Muscle layer of duodenum (tissue), 2 donors: Measurements from ENCODE around the gene CHCHD3.

Experiments used
- H3K27ac ChIP-seq: one replicate; pipeline ENCODE4 v1.7.0; 2013; ENCODE audit warnings: mild to moderate bottlenecking, low read length
- H3K27me3 ChIP-seq: one replicate; pipeline ENCODE4 v1.7.0; 2013; ENCODE audit warnings: low read depth, mild to moderate bottlenecking, control low read depth, low read length
- H3K36me3 ChIP-seq, 2 donors: one replicate each; pipeline ENCODE4 v1.7.0; 2013; ENCODE audit warnings: low read length in 2 of 2, control low read depth in 1 of 2, mild to moderate bottlenecking in 1 of 2; ENCODE audit not compliant: insufficient read depth in 2 of 2, control insufficient read depth in 1 of 2
- H3K4me1 ChIP-seq, 2 donors: one replicate each; pipeline ENCODE4 v1.7.0; 2013; ENCODE audit warnings: low read length in 2 of 2, mild to moderate bottlenecking in 2 of 2, control low read depth in 1 of 2, moderate library complexity in 1 of 2; ENCODE audit not compliant: insufficient read depth in 2 of 2, control insufficient read depth in 1 of 2
- H3K4me3 ChIP-seq, 2 donors: one replicate each; pipeline ENCODE4 v1.7.0; 2013; ENCODE audit warnings: low read length in 2 of 2, low read depth in 1 of 2, mild to moderate bottlenecking in 1 of 2
- H3K9me3 ChIP-seq, 2 donors: one replicate each; pipeline ENCODE4 v1.7.0; 2013; ENCODE audit warnings: low read length in 2 of 2, control low read depth in 1 of 2, mild to moderate bottlenecking in 1 of 2; ENCODE audit not compliant: control insufficient read depth in 1 of 2
- donor health status: healthy.

The CHCHD3 gene

GRCh38 chr7:133081599-133082389, at the start of gene CHCHD3:
CHCHD3 (minus strand) TSS chr7:133082090; CDS start chr7:133081937, 153 bp downstream.
- peaks cover 14 to 18% of the 10 kb centered on the region in 2 donors for H3K4me1 ChIP-seq
- peak within 1 kb of the TSS; percentile 90 to 99 for H3K4me3 ChIP-seq
- H3K9me3 ChIP-seq, result no peaks in the 10 kb centered on the region
- no peaks in the 10 kb centered on the region for H3K36me3 ChIP-seq
- no peaks in the 10 kb centered on the region for H3K27me3 ChIP-seq
- H3K27ac ChIP-seq, result peak within 1 kb of the TSS; percentile 85

- Histone ChIP-seq H3K9me3 (no peaks in the 10 kb centered on the region), H3K4me1 (no peaks in the 10 kb centered on the region), H3K27me3 (no peaks in the 10 kb centered on the region), H3K36me3 (no peaks in the 10 kb centered on the region), H3K4me3 (no peak overlapping the region), H3K27ac (no peak overlapping the region)
Measured at GRCh38 chr7:133130166-133130565, 48.3 kb upstream of the CHCHD3 start.

DNA sequence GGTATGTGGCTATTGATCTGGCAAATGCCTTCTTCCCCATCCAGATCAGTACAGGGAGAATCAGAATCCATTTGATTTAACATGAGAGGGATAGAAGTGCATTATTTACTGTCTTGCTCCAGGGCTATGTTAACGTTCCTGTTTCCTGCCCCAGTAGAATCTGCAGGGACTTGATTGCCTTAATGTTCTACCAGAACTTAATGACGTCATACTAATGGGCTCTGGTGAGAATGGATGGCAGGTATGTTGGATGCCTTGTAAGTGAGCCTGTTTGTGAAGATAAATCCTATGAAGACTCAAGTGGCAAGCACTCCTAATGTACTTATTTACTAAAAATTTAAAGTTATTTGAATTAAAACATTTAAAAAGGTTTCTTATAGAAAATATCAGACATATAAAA, 44.5 kb upstream of the CHCHD3 start:
- Histone ChIP-seq H3K4me1 (no peaks in the 10 kb centered on the region), H3K4me3 (no peak overlapping the region), H3K9me3 (no peaks in the 10 kb centered on the region), H3K27ac (no peak overlapping the region), H3K36me3 (no peaks in the 10 kb centered on the region), H3K27me3 (no peaks in the 10 kb centered on the region)

- Histone ChIP-seq H3K27me3 (no peaks in the 10 kb centered on the region), H3K4me1 (no peaks in the 10 kb centered on the region), H3K27ac (no peak overlapping the region), H3K36me3 (no peaks in the 10 kb centered on the region), H3K9me3 (no peaks in the 10 kb centered on the region), H3K4me3 (no peak overlapping the region)
Measured at GRCh38 chr7:133124974-133125373, 43.1 kb upstream of the CHCHD3 start.

DNA sequence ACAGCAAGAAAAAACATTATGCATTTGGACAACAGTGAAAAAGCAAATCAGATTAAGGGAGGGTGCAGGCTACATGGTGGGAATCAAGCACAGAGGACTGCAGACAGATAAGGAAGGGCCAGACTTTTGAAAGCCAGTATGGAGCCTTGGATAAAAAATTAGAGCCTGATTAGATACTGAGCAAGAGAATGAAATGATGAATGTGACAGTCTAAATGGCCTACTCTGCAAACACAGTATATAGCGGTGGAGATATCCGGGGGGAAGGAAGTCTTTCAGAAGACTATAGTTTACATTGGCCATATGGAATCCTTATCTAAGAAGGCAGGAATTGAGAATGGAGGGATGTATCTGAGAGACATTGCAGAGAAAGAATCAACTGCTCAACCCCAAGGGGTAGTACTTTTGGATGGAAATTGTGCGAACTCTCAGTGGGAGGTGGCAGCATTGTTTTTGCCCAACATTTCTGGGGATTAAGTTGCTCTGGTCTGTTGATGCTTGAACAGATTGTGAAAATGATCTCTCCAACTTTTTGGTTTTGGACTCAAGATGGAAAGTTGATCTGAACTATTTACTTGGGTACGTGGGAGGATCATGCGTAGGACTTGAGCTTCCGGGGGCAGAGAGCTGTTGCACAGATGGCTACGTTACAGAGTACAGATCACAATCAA, 39.4 kb upstream of the CHCHD3 start:
- no peaks in the 10 kb centered on the region for H3K9me3 ChIP-seq
- no peaks in the 10 kb centered on the region for H3K36me3 ChIP-seq
- H3K4me1 ChIP-seq, result no peaks in the 10 kb centered on the region
- H3K27ac ChIP-seq, result no peak overlapping the region
- H3K27me3 ChIP-seq, result no peaks in the 10 kb centered on the region
- no peak overlapping the region for H3K4me3 ChIP-seq

DNA sequence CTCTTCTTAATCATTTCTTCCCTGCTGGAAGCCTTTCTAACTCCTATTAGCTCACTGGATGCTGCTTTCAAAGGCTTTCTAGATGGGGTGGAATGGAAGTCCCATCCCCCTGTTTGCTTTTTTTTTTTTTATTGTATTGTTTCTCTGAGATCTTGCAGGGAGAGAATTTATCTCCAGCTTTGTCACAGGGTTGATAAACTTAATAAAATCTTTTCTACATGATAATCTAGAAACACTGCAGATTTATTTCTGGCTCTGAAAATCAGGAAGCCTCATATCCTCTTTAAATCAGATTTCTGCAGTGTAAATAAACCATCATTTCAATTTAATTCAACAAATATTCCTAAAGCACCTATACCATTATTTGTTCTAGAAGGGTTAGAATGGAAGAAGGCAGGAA, 37.2 kb upstream of the CHCHD3 start:
- Histone ChIP-seq H3K27me3 (no peaks in the 10 kb centered on the region), H3K27ac (no peak overlapping the region), H3K4me1 (no peaks in the 10 kb centered on the region), H3K36me3 (no peaks in the 10 kb centered on the region), H3K9me3 (no peaks in the 10 kb centered on the region), H3K4me3 (no peak overlapping the region)

DNA sequence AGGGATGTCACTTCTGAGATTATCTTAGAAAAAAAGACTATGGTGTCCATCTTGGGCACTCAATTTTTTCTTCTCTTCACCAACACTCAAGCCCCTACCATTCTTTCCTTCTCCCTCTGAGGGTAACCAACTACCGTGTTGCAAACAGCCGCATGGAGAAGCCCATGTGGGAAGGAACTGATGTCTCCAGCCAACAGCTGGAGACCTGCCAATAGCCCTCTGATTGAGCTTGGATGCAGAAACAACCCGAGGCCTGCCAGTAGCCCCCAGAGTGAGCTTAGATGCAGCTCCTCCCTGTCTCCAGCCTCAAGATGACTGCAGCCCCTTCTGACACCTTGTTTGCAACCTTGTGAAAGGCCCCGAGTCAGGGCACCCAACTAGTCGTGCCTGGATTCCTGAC, 36.4 kb upstream of the CHCHD3 start:
- Histone ChIP-seq H3K4me3 (no peak overlapping the region), H3K36me3 (no peaks in the 10 kb centered on the region), H3K27ac (no peak overlapping the region), H3K9me3 (no peaks in the 10 kb centered on the region), H3K4me1 (no peaks in the 10 kb centered on the region), H3K27me3 (no peaks in the 10 kb centered on the region)

GRCh38 chr7:133117452-133117851, 35.6 kb upstream of the CHCHD3 start:
- H3K36me3 ChIP-seq, result no peaks in the 10 kb centered on the region

DNA sequence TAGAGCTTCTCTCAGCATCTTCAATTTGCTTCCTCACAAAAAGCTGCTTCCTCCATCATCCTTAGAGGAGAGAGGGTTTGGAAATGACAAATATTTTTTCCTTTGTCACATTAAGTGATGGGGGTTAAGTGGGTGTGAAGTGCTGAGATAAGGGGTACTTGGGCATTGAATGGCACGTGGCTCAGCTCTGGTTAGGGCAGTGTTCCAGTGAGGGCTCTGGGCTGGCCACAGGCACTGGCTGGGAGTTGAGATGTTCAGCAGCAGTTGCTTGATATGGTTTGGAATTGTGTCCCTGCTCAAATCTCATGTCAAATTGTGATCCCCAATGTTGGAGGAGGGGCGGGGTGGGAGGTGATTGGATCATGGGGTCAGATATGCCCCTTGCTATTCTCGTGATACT, 33.7 kb upstream of the CHCHD3 start:
- Histone ChIP-seq H3K27ac (no peak overlapping the region), H3K4me3 (no peak overlapping the region), H3K36me3 (no peaks in the 10 kb centered on the region), H3K27me3 (no peaks in the 10 kb centered on the region), H3K4me1 (no peaks in the 10 kb centered on the region), H3K9me3 (no peaks in the 10 kb centered on the region)

More at GRCh38 chr7:133117452-133117851, 35.6 kb upstream of the CHCHD3 start:
- H3K4me3 ChIP-seq, result no peak overlapping the region
- no peaks in the 10 kb centered on the region for H3K4me1 ChIP-seq
- H3K9me3 ChIP-seq, result no peaks in the 10 kb centered on the region
- no peak overlapping the region for H3K27ac ChIP-seq
- H3K27me3 ChIP-seq, result no peaks in the 10 kb centered on the region

GRCh38 chr7:133114519-133114918, 32.6 kb upstream of the CHCHD3 start:
- Histone ChIP-seq H3K4me1 (no peaks in the 10 kb centered on the region), H3K4me3 (no peak overlapping the region), H3K27ac (no peak overlapping the region), H3K36me3 (no peaks in the 10 kb centered on the region), H3K9me3 (no peaks in the 10 kb centered on the region), H3K27me3 (no peaks in the 10 kb centered on the region)

DNA sequence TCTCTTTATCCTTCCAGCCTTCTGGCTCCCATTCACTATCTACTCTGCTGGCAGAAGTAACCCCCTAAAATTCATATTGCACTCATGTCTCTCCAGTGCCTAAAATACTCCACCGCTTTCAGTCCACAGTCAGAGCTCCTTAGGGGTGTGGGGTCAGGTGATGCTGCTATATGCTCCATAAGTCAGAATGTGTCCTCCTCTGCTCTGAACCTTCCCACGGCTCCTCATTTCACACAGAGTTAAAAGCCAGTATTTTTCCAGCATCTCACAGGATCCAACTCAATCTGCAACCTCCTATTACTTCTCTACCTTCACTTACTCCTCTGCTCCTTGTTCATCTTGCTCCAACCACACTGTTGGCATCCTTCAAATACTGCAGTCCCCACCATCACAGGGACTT, 31.1 kb upstream of the CHCHD3 start:
- Histone ChIP-seq H3K4me3 (no peak overlapping the region), H3K4me1 (no peaks in the 10 kb centered on the region)

More for the DNA sequence above, 31.1 kb upstream of the CHCHD3 start:
- Histone ChIP-seq H3K9me3 (peaks cover 6% of the 10 kb centered on the region in 2 donors), H3K36me3 (no peaks in the 10 kb centered on the region), H3K27me3 (no peaks in the 10 kb centered on the region), H3K27ac (no peak overlapping the region)
